ENCODE data around the gene TTC21A.
"Not testable (repeated sequence)": the region's sequence is repeated elsewhere in the genome, so short reads cannot be mapped to it uniquely, and the experiment has no call there.

The TTC21A gene

DNA sequence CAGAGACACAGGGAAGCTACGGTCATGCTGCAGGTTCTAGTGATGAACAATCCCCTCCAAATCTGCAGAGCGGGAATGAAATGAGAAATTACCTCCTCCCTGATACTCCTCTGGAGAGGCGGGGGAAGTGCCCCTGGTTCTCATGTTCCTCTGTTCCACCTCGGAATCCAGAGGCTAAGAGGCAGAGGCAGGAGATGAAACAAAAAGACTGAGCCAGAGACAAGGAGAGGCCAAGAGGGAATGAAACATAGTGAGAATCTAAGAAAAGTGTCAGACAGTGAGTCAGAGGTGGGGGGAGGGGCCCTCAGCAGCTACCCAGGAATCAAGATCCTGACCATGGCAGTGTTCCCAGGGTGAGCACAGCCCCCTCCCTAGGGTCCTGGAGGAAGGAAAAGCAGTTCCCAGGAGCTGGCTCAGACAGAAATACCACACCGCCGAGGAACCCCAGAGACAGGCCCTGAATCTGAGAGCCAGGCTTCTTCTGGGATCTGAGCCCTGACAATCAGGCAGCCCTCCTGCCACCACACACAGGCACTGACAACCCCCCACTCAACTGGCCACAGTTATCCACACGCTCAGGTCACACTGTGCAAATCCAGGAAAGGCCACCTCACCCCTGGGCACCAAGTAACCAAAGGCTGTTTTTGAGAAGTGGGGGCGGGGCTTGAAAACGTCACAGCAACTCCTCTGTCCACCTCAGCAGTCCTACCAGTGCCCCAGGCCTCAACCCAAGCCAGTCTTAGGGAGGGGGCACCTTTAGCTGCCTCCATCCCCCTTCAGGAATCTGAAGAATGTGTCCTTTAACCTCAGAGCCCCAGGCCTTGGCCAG is 43.5 kb downstream of the TTC21A start:
- DNase-seq (ENCODE audit: low read depth in 2 of 2) = peak; percentile 65 to 75

- DNase-seq (ENCODE audit: low read depth in 2 of 2) = no peak
Observed at GRCh38 chr3:39153977-39154279, 46.4 kb downstream of the TTC21A start.

DNA sequence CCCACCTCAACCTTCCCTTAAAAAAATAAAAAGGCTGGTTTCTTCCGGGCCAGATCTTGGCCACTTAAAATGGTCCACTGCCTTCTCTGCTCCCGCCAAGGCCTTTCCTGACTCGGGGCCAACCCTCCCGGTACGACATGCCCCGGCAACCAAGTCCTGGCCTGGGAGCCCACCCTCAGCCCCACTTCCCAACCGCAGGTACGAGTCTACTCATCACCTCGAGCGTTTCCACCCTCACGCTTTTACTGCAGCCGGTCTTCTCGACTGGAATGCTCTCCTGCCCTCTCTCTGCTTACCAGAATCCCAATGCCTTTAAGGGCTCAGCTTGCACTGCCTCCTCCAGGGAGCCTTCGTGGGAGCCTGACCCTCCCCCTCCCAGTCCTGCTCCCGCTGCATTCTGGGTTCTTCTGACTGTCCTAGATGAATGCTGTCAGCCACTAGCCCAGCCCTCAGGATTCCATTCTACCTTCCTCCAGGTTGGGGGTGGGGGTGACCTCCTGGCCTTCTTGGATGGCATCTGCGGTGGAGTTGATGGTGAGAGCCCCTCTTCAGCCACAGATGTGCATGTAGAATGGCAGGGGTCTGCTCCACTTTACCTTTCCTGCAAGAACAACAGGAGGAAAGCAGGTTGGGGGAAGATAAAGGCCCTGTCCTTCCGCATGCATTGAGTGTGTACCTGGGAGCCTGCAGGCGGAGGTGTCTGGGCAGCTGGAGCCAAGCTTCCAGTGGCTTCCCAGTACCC is 47.0 kb downstream of the TTC21A start:
- no peak for DNase-seq (ENCODE audit: low read depth in 2 of 2)

DNA sequence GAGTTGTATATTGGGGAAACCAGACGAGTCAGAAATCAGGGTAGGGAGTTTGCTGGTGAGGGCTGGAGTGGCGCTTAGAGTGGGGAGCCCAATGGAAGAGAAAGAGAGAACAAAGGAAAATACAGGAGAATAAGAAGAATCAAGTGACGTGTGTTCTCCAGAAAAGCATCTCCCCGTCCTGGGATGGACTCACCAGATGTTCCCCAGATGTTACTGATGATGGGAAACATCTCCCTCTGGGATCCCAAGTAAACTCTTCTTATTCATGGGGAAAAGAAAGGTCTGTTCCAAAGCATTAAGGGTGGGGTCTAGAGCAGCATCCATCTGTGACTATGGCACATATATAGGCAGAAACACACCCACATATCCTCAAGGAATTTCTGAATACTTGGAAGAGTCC is 48.9 kb downstream of the TTC21A start:
- no peak for DNase-seq (ENCODE audit: low read depth in 2 of 2)

DNA sequence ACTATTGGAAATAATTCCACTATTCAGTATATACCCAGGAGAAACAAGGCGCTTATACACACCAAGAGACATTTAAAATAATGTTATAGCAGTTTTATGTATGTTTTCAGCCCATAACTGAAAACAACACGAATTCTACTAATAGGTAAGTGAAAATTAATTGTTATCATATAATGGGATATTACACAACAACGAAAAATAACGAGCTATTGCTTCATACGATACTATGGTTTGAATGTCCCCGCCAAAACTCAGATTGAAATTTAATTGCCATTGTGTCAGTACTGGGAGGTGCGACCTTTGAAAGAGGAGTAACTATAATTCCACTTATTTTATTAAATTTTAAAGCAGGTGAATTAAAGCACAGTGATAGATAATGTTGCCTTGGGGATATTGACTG is 49.9 kb downstream of the TTC21A start:
- DNase-seq (ENCODE audit: low read depth in 2 of 2) = no peak

DNA sequence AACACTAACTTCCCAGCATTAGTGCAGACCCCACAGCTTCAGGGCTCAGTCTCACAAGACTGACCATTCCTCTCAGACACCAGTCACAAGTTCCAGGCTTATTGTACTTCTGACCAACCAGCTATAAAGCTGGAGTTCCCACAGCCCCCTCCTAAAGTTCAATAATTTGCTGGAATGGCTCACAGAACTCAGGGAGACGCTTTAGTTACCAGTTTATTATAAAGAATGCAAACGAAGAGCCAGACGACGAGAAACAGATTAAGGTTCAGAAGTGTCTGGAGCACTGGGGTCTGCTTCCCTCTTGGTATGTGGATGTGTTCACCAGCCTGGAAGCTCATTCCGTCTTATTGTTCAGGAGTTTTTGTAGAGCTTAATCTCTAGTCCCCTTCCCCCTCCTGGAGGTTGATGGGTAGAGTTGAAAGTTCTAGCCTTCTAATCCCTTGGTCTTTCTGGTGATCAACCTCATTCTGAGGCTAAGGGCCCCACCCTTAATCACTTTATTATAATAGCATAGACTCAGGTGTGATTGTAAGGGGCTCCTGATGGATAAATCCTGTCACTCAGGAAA is 50.8 kb downstream of the TTC21A start:
- no peak for DNase-seq (ENCODE audit: low read depth in 2 of 2)

GRCh38 chr3:39164414-39164813 is 56.9 kb downstream of the TTC21A start:
- DNase-seq (ENCODE audit: low read depth in 2 of 2) = no peak

DNA sequence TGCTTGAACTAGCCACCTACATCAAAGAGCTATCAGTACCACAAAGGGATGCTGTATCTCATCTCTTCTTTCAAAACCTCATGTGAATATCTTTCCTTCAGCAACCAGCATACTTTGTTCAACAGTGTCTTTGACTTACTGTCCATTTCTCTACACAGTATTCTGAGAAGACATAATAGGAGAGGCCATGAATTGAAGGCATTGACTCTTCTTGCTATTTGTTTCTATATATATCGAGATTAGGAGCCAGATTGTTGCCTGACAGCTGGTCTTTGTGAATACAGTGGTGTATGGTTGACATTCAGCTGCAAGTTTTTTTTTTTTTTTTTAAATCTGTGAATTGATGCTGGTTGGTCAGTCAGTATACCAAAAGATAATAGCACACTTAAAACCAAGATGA is 58.0 kb downstream of the TTC21A start:
- DNase-seq (ENCODE audit: low read depth in 2 of 2) = no peak

- no peak for DNase-seq (ENCODE audit: low read depth in 2 of 2)
Observed at GRCh38 chr3:39166134-39166710, 58.7 kb downstream of the TTC21A start.

- no peak for DNase-seq (ENCODE audit: low read depth in 2 of 2)
Observed at GRCh38 chr3:39166932-39167532, 59.6 kb downstream of the TTC21A start.

- DNase-seq (ENCODE audit: low read depth in 2 of 2) = no peak
Observed at GRCh38 chr3:39168156-39168780, 60.8 kb downstream of the TTC21A start.

DNA sequence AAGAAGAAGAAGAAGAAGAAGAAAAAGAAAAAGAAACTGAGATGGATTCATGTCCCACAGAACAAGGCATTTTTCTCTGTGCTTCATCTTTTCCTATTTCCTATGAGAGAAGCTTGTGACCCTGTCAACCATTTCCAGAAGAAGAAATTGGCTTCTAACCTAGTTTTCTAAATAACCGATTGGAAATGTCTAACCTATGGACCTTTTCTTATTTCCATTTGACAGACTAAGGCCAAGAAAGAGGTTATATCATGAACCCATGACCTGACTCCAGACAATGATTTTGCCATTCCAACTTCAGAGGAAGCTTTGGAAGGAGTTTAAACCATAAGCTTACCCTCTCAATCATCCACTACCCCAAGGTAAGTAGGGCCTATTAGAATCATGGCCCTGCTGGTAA is 62.2 kb downstream of the TTC21A start:
- no peak for DNase-seq (ENCODE audit: low read depth in 2 of 2)

DNA sequence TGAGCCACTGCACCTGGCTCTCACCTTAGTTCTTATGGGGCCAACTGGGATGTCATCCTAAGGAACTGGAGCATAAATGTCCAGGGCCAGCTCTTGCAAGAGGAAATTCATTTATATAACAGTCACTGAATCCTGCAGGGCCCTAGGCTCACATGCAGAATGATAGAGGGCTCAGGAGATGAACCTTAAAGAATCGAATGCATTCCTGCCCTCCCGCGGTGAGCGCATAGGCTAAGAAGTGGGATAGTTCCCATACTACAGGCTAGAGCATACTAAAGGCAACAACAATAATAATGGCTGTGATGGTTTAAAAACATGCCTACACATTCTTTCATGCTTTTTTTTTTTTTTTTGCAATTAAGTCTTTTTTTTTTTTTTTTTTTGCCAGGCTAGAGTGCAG is 63.0 kb downstream of the TTC21A start:
- DNase-seq (ENCODE audit: low read depth in 2 of 2) = no peak

DNA sequence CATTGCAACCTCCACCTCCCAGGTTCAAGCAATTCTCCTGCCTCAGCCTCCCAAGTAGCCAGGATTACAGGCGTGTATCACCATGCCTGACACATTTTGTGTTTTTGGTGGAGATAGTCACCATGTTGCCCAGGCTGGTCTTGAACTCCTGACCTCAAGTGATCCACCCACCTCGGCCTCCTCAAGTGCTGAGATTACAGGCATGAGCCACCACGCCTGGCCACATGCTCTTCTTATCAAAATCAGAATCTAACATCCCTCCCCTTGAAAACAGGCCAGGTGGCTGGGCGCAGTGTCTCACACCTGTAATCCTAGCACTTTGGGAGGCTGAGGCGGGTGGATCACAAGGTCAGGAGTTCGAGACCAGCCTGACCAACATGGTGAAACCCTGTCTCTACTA is 63.4 kb downstream of the TTC21A start:
- DNase-seq (ENCODE audit: low read depth in 2 of 2) = not testable (repeated sequence)

- no peak for DNase-seq (ENCODE audit: low read depth in 2 of 2)
Observed at GRCh38 chr3:39171860-39172259, 64.4 kb downstream of the TTC21A start.

- DNase-seq (ENCODE audit: low read depth in 2 of 2) = no peak
Observed at GRCh38 chr3:39173318-39174125, 66.0 kb downstream of the TTC21A start.

- no peak for DNase-seq (ENCODE audit: low read depth in 2 of 2)
Observed at GRCh38 chr3:39176025-39176714, 68.7 kb downstream of the TTC21A start.

GRCh38 chr3:39177708-39178332 is 70.3 kb downstream of the TTC21A start:
- DNase-seq (ENCODE audit: low read depth in 2 of 2) = peak; percentile 50 to 70

- DNase-seq (ENCODE audit: low read depth in 2 of 2) = no peak
Observed at GRCh38 chr3:39178553-39178952, 71.1 kb downstream of the TTC21A start.

DNA sequence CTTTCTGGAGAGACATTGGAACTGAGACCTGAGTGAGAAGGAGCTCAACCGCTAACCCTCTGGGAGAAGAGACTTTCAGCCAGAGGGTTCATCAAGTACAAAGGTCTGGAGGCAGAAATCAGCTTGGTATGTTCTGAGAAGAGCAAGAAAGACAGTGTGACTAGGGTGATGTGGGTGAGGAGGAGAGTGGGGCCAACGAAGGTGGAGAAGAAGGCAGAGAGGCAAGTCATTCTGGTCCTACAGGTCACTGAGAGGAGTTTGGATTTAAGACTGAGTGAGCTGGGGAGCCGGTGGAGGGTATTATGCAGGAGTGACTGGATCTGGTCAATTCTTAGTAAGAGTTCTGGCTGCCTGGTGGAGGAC is 72.7 kb downstream of the TTC21A start:
- DNase-seq (ENCODE audit: low read depth in 2 of 2) = no peak

Measured in stimulated activated CD4-positive, alpha-beta T cell treated with anti-CD3 and anti-CD28 coated beads, Interleukin-4, amount 100 ng/mL, for 48 hours (primary cell).